22Rv1 (cell line): ENCODE measurements around the gene NELFB.

Experiments used
- ZFX ChIP-seq: fragments of 450-650 bp; IDR thresholded peaks from 2 replicates; pipeline ENCODE4 v1.6.1; 2017; ENCODE audit warnings: antibody characterized with exemption, borderline replicate concordance
- TF ChIP-seq, protein P1 (sequence below): fragments of 450-650 bp; IDR thresholded peaks from 2 replicates; pipeline ENCODE4 v1.5.1; 2017; ENCODE audit warnings: mild to moderate bottlenecking

DNA sequence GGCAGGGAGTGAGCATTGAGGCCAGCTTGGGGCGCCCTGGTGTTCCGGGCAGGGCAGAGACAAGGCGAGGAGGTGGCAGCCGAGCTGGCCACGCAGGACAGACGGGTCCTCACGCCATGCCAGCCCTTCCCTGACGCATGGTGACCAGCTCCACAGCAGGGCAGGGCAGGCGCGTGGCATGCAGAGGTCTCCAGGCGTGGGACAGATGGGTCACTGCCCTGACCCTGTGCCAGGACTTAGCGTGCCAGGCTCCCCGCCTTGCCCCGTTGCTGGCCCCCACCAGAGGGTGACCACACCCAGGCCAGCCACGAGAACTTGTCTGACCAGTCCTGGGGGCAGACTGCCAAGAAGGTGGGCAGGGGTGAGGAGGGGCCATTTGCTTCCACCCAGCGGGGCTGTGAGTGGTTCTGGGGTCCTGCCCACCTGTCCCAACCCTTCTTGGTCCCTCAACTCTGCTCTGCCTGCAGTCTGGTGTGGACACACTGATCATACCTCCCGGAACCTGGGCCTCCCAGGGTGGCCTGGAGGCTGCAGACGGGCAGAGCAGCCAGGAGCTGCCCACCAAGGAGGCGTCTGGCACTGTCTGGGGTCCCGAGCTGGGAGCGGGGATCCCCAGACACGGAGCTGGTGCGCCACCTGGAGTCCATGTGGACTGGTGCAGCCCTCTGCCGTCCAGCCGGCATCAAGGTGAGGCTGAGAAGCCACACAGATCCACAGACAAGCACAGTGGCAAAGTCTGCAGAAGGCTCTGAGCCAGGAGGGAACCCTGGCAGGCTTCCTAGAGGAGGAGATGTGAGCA is 27.9 kb upstream of the NELFB start, which contains the start of gene RNF224:
- no peak for TF ChIP-seq ZFX
- TF ChIP-seq, protein P1, sequence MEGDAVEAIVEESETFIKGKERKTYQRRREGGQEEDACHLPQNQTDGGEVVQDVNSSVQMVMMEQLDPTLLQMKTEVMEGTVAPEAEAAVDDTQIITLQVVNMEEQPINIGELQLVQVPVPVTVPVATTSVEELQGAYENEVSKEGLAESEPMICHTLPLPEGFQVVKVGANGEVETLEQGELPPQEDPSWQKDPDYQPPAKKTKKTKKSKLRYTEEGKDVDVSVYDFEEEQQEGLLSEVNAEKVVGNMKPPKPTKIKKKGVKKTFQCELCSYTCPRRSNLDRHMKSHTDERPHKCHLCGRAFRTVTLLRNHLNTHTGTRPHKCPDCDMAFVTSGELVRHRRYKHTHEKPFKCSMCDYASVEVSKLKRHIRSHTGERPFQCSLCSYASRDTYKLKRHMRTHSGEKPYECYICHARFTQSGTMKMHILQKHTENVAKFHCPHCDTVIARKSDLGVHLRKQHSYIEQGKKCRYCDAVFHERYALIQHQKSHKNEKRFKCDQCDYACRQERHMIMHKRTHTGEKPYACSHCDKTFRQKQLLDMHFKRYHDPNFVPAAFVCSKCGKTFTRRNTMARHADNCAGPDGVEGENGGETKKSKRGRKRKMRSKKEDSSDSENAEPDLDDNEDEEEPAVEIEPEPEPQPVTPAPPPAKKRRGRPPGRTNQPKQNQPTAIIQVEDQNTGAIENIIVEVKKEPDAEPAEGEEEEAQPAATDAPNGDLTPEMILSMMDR: peak; percentile 87
